Caco-2 (cell line): ENCODE data around the gene PFKFB3. TPM values are rescaled to one million over a fixed set of nuclear protein-coding genes. Genes with fewer than 3 reads are reported as not detected.

Experiments used
- BruUV-seq: library from RNA; stranded (reverse); fragments of 400-500 nt; replicated peaks from 2 replicates; lab custom pipeline; 2021; lab: Mats Ljungman, UMichigan
- CTCF ChIA-PET: fragments of 300-600 bp; sonication (Branson Sonifier 250); formaldehyde crosslinking; loops from one replicate; lab custom pipeline; 2022; ENCODE audit warnings: antibody characterized with exemption; lab: Charles Lee
- POLR2A ChIA-PET: fragments of 300-600 bp; sonication (Branson Sonifier 250); formaldehyde crosslinking; loops from one replicate; lab custom pipeline; 2022; ENCODE audit warnings: antibody characterized with exemption; lab: Charles Lee
- DNase-seq, 2 experiments: peaks; one replicate each; pipeline versions ENCODE4 v3.0.0 to v3.0.0-alpha.2; 2020 to 2022
- H3K27me3 ChIP-seq: replicated peaks from 2 replicates; pipeline ENCODE4 v1.6.0; 2011; ENCODE audit warnings: low read length; ENCODE audit not compliant: control insufficient read depth, insufficient read depth
- H3K36me3 ChIP-seq: 2 replicates; pipeline ENCODE4 v1.5.1; 2011; ENCODE audit warnings: low read length; ENCODE audit not compliant: control insufficient read depth, insufficient read depth
- H3K4me1 ChIP-seq: fragments of 250-450 bp; sonication (Bioruptor Pico); 2 replicates; pipeline ENCODE4 v1.5.1; 2020; ENCODE audit warnings: mild to moderate bottlenecking
- H3K4me3 ChIP-seq: 2 replicates; pipeline ENCODE4 v1.5.1; 2011; ENCODE audit warnings: low read depth, mild to moderate bottlenecking, control low read depth, low read length
- H3K9me3 ChIP-seq: fragments of 250-450 bp; sonication (Bioruptor Pico); 2 replicates; pipeline ENCODE4 v1.5.1; 2020; ENCODE audit warnings: mild to moderate bottlenecking, moderate library complexity
- H3K27ac Mint-ChIP-seq: one replicate; pipeline ENCODE4 v1.8.0; 2022; ENCODE audit warnings: mixed read lengths; ENCODE audit not compliant: unreplicated experiment
- H3K27me3 Mint-ChIP-seq: one replicate; pipeline ENCODE4 v1.8.0; 2022; ENCODE audit warnings: mixed read lengths; ENCODE audit not compliant: insufficient read depth, unreplicated experiment
- H3K36me3 Mint-ChIP-seq: one replicate; pipeline ENCODE4 v1.8.0; 2022; ENCODE audit warnings: mild to moderate bottlenecking, mixed read lengths; ENCODE audit not compliant: insufficient read depth, unreplicated experiment
- H3K4me1 Mint-ChIP-seq: one replicate; pipeline ENCODE4 v1.8.0; 2022; ENCODE audit warnings: low read depth, mixed read lengths; ENCODE audit not compliant: unreplicated experiment
- H3K4me3 Mint-ChIP-seq: one replicate; pipeline ENCODE4 v1.8.0; 2022; ENCODE audit warnings: mild to moderate bottlenecking, moderate library complexity, mixed read lengths; ENCODE audit not compliant: unreplicated experiment
- H3K9me3 Mint-ChIP-seq: one replicate; pipeline ENCODE4 v1.8.0; 2022; ENCODE audit warnings: mixed read lengths; ENCODE audit not compliant: unreplicated experiment
- intact Hi-C: fragments of 100-400 bp; cut with micrococcal nuclease; formaldehyde crosslinking; loops from one replicate; pipeline ENCODE4 v1.10.0; 2022; ENCODE audit not compliant: unreplicated experiment
- total RNA-seq: library from RNA; stranded (reverse); gene quantifications from 2 replicates; pipeline ENCODE4 v1.2.3, GENCODE V29; 2022
- TF ChIP-seq, protein P1 (sequence below), 2 experiments: fragments of 200-600 bp in 1 of 2; IDR thresholded peaks; 1 replicate in 1 of 2; 2 replicates in 1 of 2; pipeline versions ENCODE4 v1.5.1 to v1.8.0; 2011 to 2022; ENCODE audit warnings: antibody characterized with exemption in 1 of 2, control low read depth in 1 of 2, inconsistent platforms in 1 of 2, low read depth in 1 of 2, low read length in 1 of 2, mild to moderate bottlenecking in 1 of 2, moderate library complexity in 1 of 2; ENCODE audit not compliant: insufficient read depth in 1 of 2, severe bottlenecking in 1 of 2, unreplicated experiment in 1 of 2

Gene PFKFB3
- total RNA-seq, 1 experiment from 2014 or later, result 33.0 TPM

DNA sequence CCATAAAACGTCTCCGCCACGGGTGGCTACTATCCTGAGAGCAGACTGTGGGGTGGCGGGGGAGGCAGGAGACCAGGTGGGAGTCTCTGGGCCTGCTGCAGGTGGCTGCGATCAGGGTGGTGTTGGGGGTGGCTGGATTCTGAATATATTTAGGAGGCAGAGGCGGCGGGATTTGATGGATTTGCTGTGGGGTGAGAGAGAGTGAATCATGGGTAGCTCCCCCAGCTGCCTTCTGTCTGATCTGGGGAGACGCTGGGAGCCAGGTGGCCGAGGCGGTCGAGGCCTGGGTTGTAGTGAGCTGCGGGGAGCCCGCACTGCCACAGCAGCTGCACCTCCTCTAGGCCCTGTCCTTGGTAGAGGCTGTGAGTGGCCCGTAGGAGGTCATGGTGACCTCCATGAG, 48.2 kb upstream of the PFKFB3 start:
- no peaks in the 10 kb centered on the region for H3K9me3 ChIP-seq
- H3K4me3 ChIP-seq, result no peak overlapping the region
- H3K27me3 ChIP-seq, result no peaks in the 10 kb centered on the region
- Mint-ChIP-seq H3K36me3 (peaks cover 18% of the 10 kb centered on the region), H3K27me3 (no peaks in the 10 kb centered on the region), H3K4me1 (no peaks in the 10 kb centered on the region), H3K27ac (no peak overlapping the region), H3K9me3 (no peaks in the 10 kb centered on the region), H3K4me3 (no peak overlapping the region)
- BruUV-seq, result no TSS peak
- H3K4me1 ChIP-seq, result no peaks in the 10 kb centered on the region
- no peaks in the 10 kb centered on the region; the same call in 1 of the 2 replicates for H3K36me3 ChIP-seq
- intact Hi-C loops, result no loop called here
- TF ChIP-seq, protein P1, sequence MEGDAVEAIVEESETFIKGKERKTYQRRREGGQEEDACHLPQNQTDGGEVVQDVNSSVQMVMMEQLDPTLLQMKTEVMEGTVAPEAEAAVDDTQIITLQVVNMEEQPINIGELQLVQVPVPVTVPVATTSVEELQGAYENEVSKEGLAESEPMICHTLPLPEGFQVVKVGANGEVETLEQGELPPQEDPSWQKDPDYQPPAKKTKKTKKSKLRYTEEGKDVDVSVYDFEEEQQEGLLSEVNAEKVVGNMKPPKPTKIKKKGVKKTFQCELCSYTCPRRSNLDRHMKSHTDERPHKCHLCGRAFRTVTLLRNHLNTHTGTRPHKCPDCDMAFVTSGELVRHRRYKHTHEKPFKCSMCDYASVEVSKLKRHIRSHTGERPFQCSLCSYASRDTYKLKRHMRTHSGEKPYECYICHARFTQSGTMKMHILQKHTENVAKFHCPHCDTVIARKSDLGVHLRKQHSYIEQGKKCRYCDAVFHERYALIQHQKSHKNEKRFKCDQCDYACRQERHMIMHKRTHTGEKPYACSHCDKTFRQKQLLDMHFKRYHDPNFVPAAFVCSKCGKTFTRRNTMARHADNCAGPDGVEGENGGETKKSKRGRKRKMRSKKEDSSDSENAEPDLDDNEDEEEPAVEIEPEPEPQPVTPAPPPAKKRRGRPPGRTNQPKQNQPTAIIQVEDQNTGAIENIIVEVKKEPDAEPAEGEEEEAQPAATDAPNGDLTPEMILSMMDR (IDR thresholded peaks at IDR 0.05; ENCODE audit: insufficient read depth in 1 of 2, low read depth in 1 of 2, low read length in 1 of 2, severe bottlenecking in 1 of 2, unreplicated experiment in 1 of 2), result no peak
- ChIA-PET POLR2A (no interaction called here), CTCF (no interaction called here)
- no peak for DNase-seq

DNA sequence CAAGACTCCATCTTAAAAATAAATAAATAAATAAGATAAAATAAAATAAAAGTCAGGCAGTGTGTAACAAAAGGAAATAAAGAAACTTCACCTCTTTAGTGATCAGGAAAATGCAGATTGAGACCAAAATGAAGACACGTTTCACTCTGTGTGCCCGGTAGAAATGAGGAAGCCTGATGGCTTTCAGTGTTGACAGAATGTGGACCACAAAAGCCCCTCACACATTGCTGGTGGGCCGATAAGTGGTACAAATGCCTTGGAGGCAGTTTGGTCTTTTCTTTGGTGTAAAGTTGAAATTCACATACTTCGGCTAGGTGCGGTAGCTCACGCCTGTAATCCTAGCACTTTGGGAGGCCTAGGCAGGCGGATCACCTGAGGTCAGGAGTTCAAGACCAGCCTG, 44.5 kb upstream of the PFKFB3 start:
- Mint-ChIP-seq H3K27me3 (no peaks in the 10 kb centered on the region), H3K36me3 (peaks cover 12% of the 10 kb centered on the region), H3K9me3 (no peaks in the 10 kb centered on the region), H3K27ac (no peak overlapping the region), H3K4me1 (peaks cover 17% of the 10 kb centered on the region), H3K4me3 (no peak overlapping the region)
- TF ChIP-seq, protein P1 (IDR thresholded peaks at IDR 0.05; ENCODE audit: insufficient read depth in 1 of 2, low read depth in 1 of 2, low read length in 1 of 2, severe bottlenecking in 1 of 2, unreplicated experiment in 1 of 2), result no peak
- no TSS peak for BruUV-seq
- no peaks in the 10 kb centered on the region for H3K9me3 ChIP-seq
- ChIA-PET POLR2A (no interaction called here), CTCF (no interaction called here)
- no peak overlapping the region for H3K4me3 ChIP-seq
- no peak for DNase-seq
- intact Hi-C loops, result no loop called here
- H3K4me1 ChIP-seq, result peaks cover 15% of the 10 kb centered on the region
- H3K36me3 ChIP-seq, result no peaks in the 10 kb centered on the region
- H3K27me3 ChIP-seq, result no peaks in the 10 kb centered on the region

DNA sequence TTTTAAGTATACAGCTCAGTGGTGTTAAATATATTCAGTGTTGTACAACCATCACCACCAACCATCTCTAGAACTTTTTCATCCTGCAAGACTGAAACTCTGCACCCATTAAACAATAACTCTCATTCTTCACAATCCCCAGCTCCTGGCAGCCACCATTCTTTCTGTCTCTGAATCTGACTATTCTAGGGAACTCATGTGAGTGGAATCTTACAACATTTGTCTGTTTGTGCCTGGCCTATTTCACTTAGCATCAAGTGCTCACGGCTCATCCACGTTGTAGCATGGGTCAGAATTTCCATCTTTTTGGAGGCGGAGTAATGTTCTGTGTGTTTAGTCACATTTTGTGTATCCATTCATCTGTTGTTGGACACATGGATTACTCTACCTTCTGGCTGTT, 40.8 kb upstream of the PFKFB3 start:
- BruUV-seq, result no TSS peak
- H3K27me3 Mint-ChIP-seq, result no peaks in the 10 kb centered on the region
- Histone ChIP-seq H3K27me3 (no peaks in the 10 kb centered on the region), H3K36me3 (no peaks in the 10 kb centered on the region), H3K4me1 (peaks cover 20% of the 10 kb centered on the region), H3K9me3 (no peaks in the 10 kb centered on the region), H3K4me3 (no peak overlapping the region)
- intact Hi-C loops, result loop anchor here (2.0 to 5.0 kb wide), 2 partner anchors 53 to 75 kb away; partner anchors contain the start of gene RBM17
- POLR2A ChIA-PET, result interaction anchor here (0.6 to 1.0 kb wide), 2 partner anchors 9 to 40 kb away, joined by 3 to 4 read pairs; no protein-coding TSS in a partner anchor
- H3K4me3 Mint-ChIP-seq, result no peak overlapping the region
- CTCF ChIA-PET, result interaction anchor here (0.6 to 2.5 kb wide), 4 partner anchors 41 to 240 kb away, joined by 3 to 19 read pairs (median 3); partner anchors contain the start of gene PFKFB3
- H3K27ac Mint-ChIP-seq, result peak overlapping the region; percentile 98
- peaks cover 36% of the 10 kb centered on the region for H3K36me3 Mint-ChIP-seq
- H3K9me3 Mint-ChIP-seq, result no peaks in the 10 kb centered on the region
- TF ChIP-seq, protein P1 (IDR thresholded peaks at IDR 0.05; ENCODE audit: insufficient read depth in 1 of 2, low read depth in 1 of 2, low read length in 1 of 2, severe bottlenecking in 1 of 2, unreplicated experiment in 1 of 2), result no peak
- peaks cover 35% of the 10 kb centered on the region for H3K4me1 Mint-ChIP-seq
- no peak for DNase-seq
